ENCODE data around the gene PXDN. TPM values are rescaled to one million over a fixed set of nuclear protein-coding genes. Genes with fewer than 3 reads are reported as not detected.

The PXDN gene
- total RNA-seq, 4 donors from 2014 or later, result 7.0 to 9.5 (median 9.4) TPM

GRCh38 chr2:1698188-1698945 is 45.9 kb downstream of the PXDN start:
- DNase-seq (ENCODE audit: low spot score in 2 of 2), result no peak
- 56% methylated on average over 10 of the region's 10 CpGs for WGBS
- Histone ChIP-seq H3K9me3 (no peaks in the 10 kb centered on the region), H3K36me3 (no peaks in the 10 kb centered on the region), H3K27ac (no peak overlapping the region), H3K4me3 (no peak overlapping the region), H3K4me1 (no peaks in the 10 kb centered on the region), H3K27me3 (no peaks in the 10 kb centered on the region)
- no peak for TF ChIP-seq CTCF (IDR thresholded peaks at IDR 0.05)
- no peak for TF ChIP-seq EP300 (IDR thresholded peaks at IDR 0.05)
- no peak for TF ChIP-seq POLR2AphosphoS5 (IDR thresholded peaks at IDR 0.05)

GRCh38 chr2:1697601-1698000 is 46.7 kb downstream of the PXDN start:
- no peaks in the 10 kb centered on the region for H3K4me1 ChIP-seq
- no peak overlapping the region for H3K4me3 ChIP-seq
- WGBS, result 91% methylated on average over 8 of the region's 9 CpGs
- DNase-seq (ENCODE audit: low spot score in 2 of 2), result no peak
- H3K9me3 ChIP-seq, result no peaks in the 10 kb centered on the region
- no peak for TF ChIP-seq CTCF (IDR thresholded peaks at IDR 0.05)
- TF ChIP-seq POLR2A (IDR thresholded peaks at IDR 0.05), result no peak
- TF ChIP-seq EP300 (IDR thresholded peaks at IDR 0.05), result no peak
- no peak for TF ChIP-seq POLR2AphosphoS5 (IDR thresholded peaks at IDR 0.05)
- no peak overlapping the region for H3K27ac ChIP-seq
- no peaks in the 10 kb centered on the region for H3K27me3 ChIP-seq
- H3K36me3 ChIP-seq, result no peaks in the 10 kb centered on the region

- Histone ChIP-seq H3K4me1 (no peaks in the 10 kb centered on the region), H3K4me3 (no peak overlapping the region), H3K27me3 (no peaks in the 10 kb centered on the region), H3K27ac (no peak overlapping the region), H3K36me3 (peaks cover 7% of the 10 kb centered on the region), H3K9me3 (no peaks in the 10 kb centered on the region)
- no peak for DNase-seq (ENCODE audit: low spot score in 2 of 2)
- TF ChIP-seq CTCF (IDR thresholded peaks at IDR 0.05) (no peak), POLR2AphosphoS5 (IDR thresholded peaks at IDR 0.05) (no peak), EP300 (IDR thresholded peaks at IDR 0.05) (no peak), POLR2A (IDR thresholded peaks at IDR 0.05) (no peak)
- 93% methylated on average over 3 of the region's 3 CpGs for WGBS
Measured at GRCh38 chr2:1696472-1696871, 47.8 kb downstream of the PXDN start.

GRCh38 chr2:1694371-1695271 is 49.7 kb downstream of the PXDN start:
- no peak overlapping the region for H3K4me3 ChIP-seq
- no peaks in the 10 kb centered on the region for H3K27me3 ChIP-seq
- no peaks in the 10 kb centered on the region for H3K9me3 ChIP-seq
- WGBS, result 88% methylated on average over 24 of the region's 25 CpGs
- H3K4me1 ChIP-seq, result no peaks in the 10 kb centered on the region
- no peak for TF ChIP-seq CTCF (IDR thresholded peaks at IDR 0.05)
- TF ChIP-seq EP300 (IDR thresholded peaks at IDR 0.05), result no peak
- TF ChIP-seq POLR2AphosphoS5 (IDR thresholded peaks at IDR 0.05), result no peak
- TF ChIP-seq POLR2A (IDR thresholded peaks at IDR 0.05), result no peak
- no peak for DNase-seq (ENCODE audit: low spot score in 2 of 2)
- H3K36me3 ChIP-seq, result peaks cover 7% of the 10 kb centered on the region
- no peak overlapping the region for H3K27ac ChIP-seq

- Histone ChIP-seq H3K27me3 (no peaks in the 10 kb centered on the region), H3K9me3 (no peaks in the 10 kb centered on the region), H3K27ac (no peak overlapping the region), H3K4me3 (no peak overlapping the region), H3K36me3 (peaks cover 7% of the 10 kb centered on the region), H3K4me1 (no peaks in the 10 kb centered on the region)
- no peak for DNase-seq (ENCODE audit: low spot score in 2 of 2)
- WGBS, result 80% methylated on average over 9 of the region's 9 CpGs
- TF ChIP-seq POLR2A (IDR thresholded peaks at IDR 0.05) (no peak), POLR2AphosphoS5 (IDR thresholded peaks at IDR 0.05) (no peak), CTCF (IDR thresholded peaks at IDR 0.05) (no peak), EP300 (IDR thresholded peaks at IDR 0.05) (no peak)
Measured at GRCh38 chr2:1693723-1694122, 50.6 kb downstream of the PXDN start.

All from suprapubic skin (tissue), 4 donors.